ENCODE results near the gene OR2F2.

OR2F2 gene

DNA sequence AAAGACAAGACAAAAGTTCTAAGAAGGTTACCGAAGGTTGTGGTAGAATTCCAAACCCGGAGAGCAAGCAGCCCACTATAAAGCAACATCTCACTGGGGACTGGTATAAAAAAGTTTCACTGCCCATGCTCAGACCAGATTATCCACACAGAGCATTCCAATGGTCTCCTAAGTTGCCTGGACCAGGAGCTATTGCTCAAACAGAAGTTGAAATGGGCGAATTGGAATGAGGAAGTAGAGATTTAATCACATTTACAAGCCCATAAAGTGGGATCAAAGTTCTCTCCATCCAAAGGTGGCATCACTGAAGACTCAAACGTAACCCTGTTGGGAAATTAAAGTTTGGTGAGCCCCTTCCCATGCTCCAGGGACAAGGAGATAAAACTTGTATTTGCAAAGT, 39.4 kb downstream of the OR2F2 start:
- H3K27ac ChIP-seq, result no peak overlapping the region
- peak; percentile 34 for DNase-seq (ENCODE audit: low read depth, low spot score)

DNA sequence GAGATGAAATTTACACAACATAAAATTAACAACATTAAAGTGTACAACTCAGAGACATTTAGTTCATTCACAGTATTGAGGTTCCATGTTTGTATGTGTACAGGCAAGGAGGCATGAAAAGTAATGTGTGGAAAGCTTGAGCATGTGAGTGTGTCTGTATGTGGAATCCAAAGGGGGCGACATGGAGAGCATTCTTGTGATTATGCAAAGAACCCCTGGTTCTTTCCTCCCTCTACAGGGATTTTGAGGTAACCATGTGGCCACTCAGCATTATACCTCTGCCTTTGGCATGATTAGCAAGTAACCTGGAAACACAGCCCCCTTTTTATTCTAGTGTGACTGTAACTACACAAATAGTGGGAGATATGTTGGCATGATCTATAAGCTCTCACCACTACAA, 40.6 kb downstream of the OR2F2 start:
- no peak overlapping the region for H3K27ac ChIP-seq
- no peak for DNase-seq (ENCODE audit: low read depth, low spot score)

- no peak overlapping the region for H3K27ac ChIP-seq
- no peak for DNase-seq (ENCODE audit: low read depth, low spot score)
These were observed 43.6 kb downstream of the OR2F2 start for GRCh38 chr7:143978585-143978984.

GRCh38 chr7:143979359-143979758, 44.3 kb downstream of the OR2F2 start:
- DNase-seq (ENCODE audit: low read depth, low spot score), result no peak
- peak overlapping the region; percentile 10 for H3K27ac ChIP-seq

DNA sequence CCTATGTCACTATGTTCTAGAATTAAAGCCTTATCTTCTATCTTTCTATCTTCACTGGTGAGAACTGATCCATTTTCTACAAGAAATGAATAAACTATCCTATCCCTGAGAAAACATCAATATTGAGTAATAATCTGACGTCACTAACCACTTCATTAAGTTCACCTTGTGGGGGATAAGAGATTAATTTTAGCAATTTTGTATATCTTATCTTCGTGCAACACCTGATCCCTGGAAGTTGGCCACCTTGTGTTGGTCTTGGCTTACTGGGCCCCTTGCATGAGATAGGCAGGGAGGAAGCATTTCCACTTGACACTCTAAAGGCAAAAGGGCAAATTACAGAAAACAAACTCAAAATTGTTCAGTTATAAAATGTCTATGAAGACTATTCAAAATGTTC, 45.0 kb downstream of the OR2F2 start:
- DNase-seq (ENCODE audit: low read depth, low spot score), result no peak
- peak overlapping the region; percentile 10 for H3K27ac ChIP-seq

DNA sequence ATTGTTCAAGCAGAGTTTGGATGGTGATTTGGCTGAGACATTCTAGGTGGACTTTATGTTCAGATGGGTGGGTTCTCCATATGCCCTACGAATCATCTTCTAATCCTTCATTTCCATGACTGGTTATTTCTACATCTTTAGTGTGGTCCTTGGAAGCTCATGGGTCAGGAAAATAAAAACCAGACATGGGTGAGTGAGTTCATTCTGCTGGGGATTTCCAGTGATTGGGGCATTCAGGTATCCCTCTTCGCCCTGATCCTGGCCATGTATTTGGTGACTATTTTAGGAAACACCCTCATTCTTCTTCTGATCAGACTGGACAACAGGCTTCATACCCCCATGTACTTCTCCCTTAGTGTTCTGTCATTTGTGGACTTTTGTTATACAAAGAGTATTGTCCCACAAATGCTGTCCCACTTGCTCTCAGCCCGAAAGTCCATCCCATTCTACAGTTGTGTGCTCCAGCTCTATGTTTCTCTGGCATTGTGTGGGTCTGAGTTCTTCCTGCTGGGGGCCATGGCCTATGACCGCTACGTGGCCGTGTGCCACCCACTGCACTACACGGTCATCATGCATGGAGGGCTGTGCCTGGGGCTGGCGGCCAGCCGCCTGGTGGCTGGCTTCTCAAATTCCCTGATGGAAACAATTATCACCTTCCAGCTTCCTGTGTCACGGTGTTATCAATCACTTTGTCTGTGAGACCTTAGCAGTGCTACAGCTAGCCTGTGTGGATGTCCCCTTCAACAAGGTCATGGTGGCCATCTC, 45.9 kb downstream of the OR2F2 start:
- no peak for DNase-seq (ENCODE audit: low read depth, low spot score)
- H3K27ac ChIP-seq, result no peak overlapping the region

GRCh38 chr7:143983960-143984359, 48.9 kb downstream of the OR2F2 start:
- H3K27ac ChIP-seq, result no peak overlapping the region
- no peak for DNase-seq (ENCODE audit: low read depth, low spot score)

All from epithelial cell of prostate (primary cell).